HUES64 (cell line): ENCODE data around the gene MAP3K14.
"Not testable (repeated sequence)": the region's sequence is repeated elsewhere in the genome, so short reads cannot be mapped to it uniquely, and the experiment has no call there.

ENCODE experiments used
- H3K27ac ChIP-seq: 2 replicates; pipeline ENCODE4 v1.7.0; 2013; ENCODE audit warnings: low read depth, low read length, inconsistent platforms
- H3K27me3 ChIP-seq: 2 replicates; pipeline ENCODE4 v1.6.1; 2013; ENCODE audit warnings: mild to moderate bottlenecking, low read length; ENCODE audit not compliant: insufficient read depth
- H3K36me3 ChIP-seq: 2 replicates; pipeline ENCODE4 v1.6.1; 2013; ENCODE audit warnings: mild to moderate bottlenecking, low read length; ENCODE audit not compliant: insufficient read depth
- H3K4me1 ChIP-seq: 2 replicates; pipeline ENCODE4 v1.6.1; 2013; ENCODE audit warnings: mild to moderate bottlenecking, low read length, moderate library complexity; ENCODE audit not compliant: insufficient read depth
- H3K4me3 ChIP-seq: 2 replicates; pipeline ENCODE4 v1.5.1; 2013; ENCODE audit warnings: mild to moderate bottlenecking, low read length, moderate library complexity
- H3K9ac ChIP-seq: 2 replicates; pipeline ENCODE4 v1.6.1; 2013; ENCODE audit warnings: mild to moderate bottlenecking, low read depth, low read length
- H3K9me3 ChIP-seq: 2 replicates; pipeline ENCODE4 v1.6.1; 2013; ENCODE audit warnings: low read depth, low read length; ENCODE audit not compliant: insufficient read depth
- WGBS: fragments of 150-250, 120-280 bp; methylation state at CpG from one replicate; pipeline ENCODE4 v1.1.7; 2013; ENCODE audit warnings: missing lambda C conversion rate; 5-methylcytosine and 5-hydroxymethylcytosine counted together

MAP3K14 gene

GRCh38 chr17:45346216-45347015 lies 29.6 kb upstream of the MAP3K14 start:
- no peaks in the 10 kb centered on the region for H3K27me3 ChIP-seq
- H3K4me3 ChIP-seq, result no peak overlapping the region
- peaks cover 5% of the 10 kb centered on the region; the same call in 1 of the 2 replicates for H3K4me1 ChIP-seq
- no peaks in the 10 kb centered on the region for H3K9me3 ChIP-seq
- no peak overlapping the region for H3K9ac ChIP-seq
- H3K27ac ChIP-seq, result no peak overlapping the region
- no peaks in the 10 kb centered on the region for H3K36me3 ChIP-seq
- WGBS, result 91% methylated on average over 13 of the region's 13 CpGs

GRCh38 chr17:45345554-45346215 lies 28.9 kb upstream of the MAP3K14 start:
- Histone ChIP-seq H3K9me3 (no peaks in the 10 kb centered on the region), H3K4me1 (peaks cover 5% of the 10 kb centered on the region; the same call in 1 of the 2 replicates), H3K27ac (no peak overlapping the region), H3K27me3 (no peaks in the 10 kb centered on the region), H3K9ac (no peak overlapping the region), H3K4me3 (no peak overlapping the region), H3K36me3 (no peaks in the 10 kb centered on the region)
- 90% methylated on average over 3 of the region's 3 CpGs for WGBS

- H3K27me3 ChIP-seq, result no peaks in the 10 kb centered on the region
- no peak overlapping the region for H3K4me3 ChIP-seq
- peaks cover 5% of the 10 kb centered on the region; the same call in 1 of the 2 replicates for H3K4me1 ChIP-seq
- H3K36me3 ChIP-seq, result no peaks in the 10 kb centered on the region
- 92% methylated on average over 3 of the region's 3 CpGs for WGBS
- no peaks in the 10 kb centered on the region for H3K9me3 ChIP-seq
- no peak overlapping the region for H3K27ac ChIP-seq
- H3K9ac ChIP-seq, result no peak overlapping the region
Observed at GRCh38 chr17:45345246-45345553, 28.4 kb upstream of the MAP3K14 start.

- not testable (repeated sequence) for H3K27ac ChIP-seq, H3K4me3 ChIP-seq, H3K9ac ChIP-seq, H3K36me3 ChIP-seq, H3K27me3 ChIP-seq, H3K9me3 ChIP-seq, H3K4me1 ChIP-seq
- 98% methylated on average over 9 of the region's 10 CpGs for WGBS
Observed at GRCh38 chr17:45343967-45344664, 27.3 kb upstream of the MAP3K14 start.

GRCh38 chr17:45342871-45343526 lies 26.2 kb upstream of the MAP3K14 start:
- 95% methylated on average over 4 of the region's 4 CpGs for WGBS
- Histone ChIP-seq H3K9ac (no peak overlapping the region), H3K27me3 (no peaks in the 10 kb centered on the region), H3K36me3 (no peaks in the 10 kb centered on the region), H3K4me1 (peaks cover 5% of the 10 kb centered on the region; the same call in 1 of the 2 replicates), H3K27ac (no peak overlapping the region), H3K4me3 (no peak overlapping the region), H3K9me3 (no peaks in the 10 kb centered on the region)

- Histone ChIP-seq H3K27ac (no peak overlapping the region), H3K4me3 (no peak overlapping the region), H3K27me3 (no peaks in the 10 kb centered on the region), H3K9me3 (no peaks in the 10 kb centered on the region), H3K36me3 (no peaks in the 10 kb centered on the region), H3K4me1 (peaks cover 5% of the 10 kb centered on the region; the same call in 1 of the 2 replicates), H3K9ac (no peak overlapping the region)
- WGBS, result 92% methylated on average over 11 of the region's 11 CpGs
Observed at GRCh38 chr17:45342306-45342705, 25.5 kb upstream of the MAP3K14 start.

GRCh38 chr17:45341533-45342158 lies 24.8 kb upstream of the MAP3K14 start:
- 15% methylated on average over 14 of the region's 14 CpGs for WGBS
- Histone ChIP-seq H3K27me3 (no peaks in the 10 kb centered on the region), H3K27ac (peak overlapping the region; percentile 53; the same call in 1 of the 2 replicates), H3K4me1 (peaks cover 5% of the 10 kb centered on the region; the same call in 1 of the 2 replicates), H3K36me3 (no peaks in the 10 kb centered on the region), H3K9ac (no peak overlapping the region), H3K9me3 (no peaks in the 10 kb centered on the region), H3K4me3 (no peak overlapping the region)

GRCh38 chr17:45339646-45340605 lies 23.1 kb upstream of the MAP3K14 start:
- peaks cover 5% of the 10 kb centered on the region; the same call in 1 of the 2 replicates for H3K4me1 ChIP-seq
- H3K27ac ChIP-seq, result no peak overlapping the region
- H3K9ac ChIP-seq, result no peak overlapping the region
- H3K4me3 ChIP-seq, result no peak overlapping the region
- H3K27me3 ChIP-seq, result no peaks in the 10 kb centered on the region
- H3K36me3 ChIP-seq, result no peaks in the 10 kb centered on the region
- WGBS, result 89% methylated on average over 8 of the region's 8 CpGs
- H3K9me3 ChIP-seq, result no peaks in the 10 kb centered on the region

- no peak overlapping the region for H3K4me3 ChIP-seq
- no peaks in the 10 kb centered on the region for H3K36me3 ChIP-seq
- no peak overlapping the region for H3K27ac ChIP-seq
- H3K9ac ChIP-seq, result no peak overlapping the region
- H3K4me1 ChIP-seq, result peaks cover 8% of the 10 kb centered on the region; the same call in 1 of the 2 replicates
- H3K9me3 ChIP-seq, result no peaks in the 10 kb centered on the region
- WGBS, result 91% methylated on average over 8 of the region's 8 CpGs
- H3K27me3 ChIP-seq, result no peaks in the 10 kb centered on the region; the same call in 1 of the 2 replicates
Observed at GRCh38 chr17:45338996-45339535, 22.2 kb upstream of the MAP3K14 start.
